IMR-90 (cell line): Measurements from ENCODE around the gene BRPF3.

Experiments
- BHLHE40 ChIP-seq: fragments of 150-350 bp; IDR thresholded peaks from 2 replicates; pipeline ENCODE4 v1.6.1; 2016; ENCODE audit warnings: mild to moderate bottlenecking, low read depth, low read length
- CEBPB ChIP-seq: IDR thresholded peaks from 2 replicates; pipeline ENCODE4 v1.6.1; 2012; ENCODE audit warnings: low read depth, low read length, improper control_type of control experiment
- FOS ChIP-seq: fragments of 150-350 bp; IDR thresholded peaks from 2 replicates; pipeline ENCODE4 v1.6.1; 2016; ENCODE audit warnings: low read depth, low read length
- MAFK ChIP-seq: IDR thresholded peaks from 2 replicates; pipeline ENCODE4 v1.6.1; 2012; ENCODE audit warnings: low read depth, low read length, improper control_type of control experiment
- MAZ ChIP-seq: IDR thresholded peaks from 2 replicates; pipeline ENCODE4 v1.6.1; 2012; ENCODE audit warnings: low read depth, mild to moderate bottlenecking, low read length, improper control_type of control experiment, moderate library complexity, borderline replicate concordance
- NFE2L2 ChIP-seq: fragments of 150-350 bp; IDR thresholded peaks from 2 replicates; pipeline ENCODE4 v1.6.1; 2016; ENCODE audit warnings: low read depth, mild to moderate bottlenecking, low read length
- POLR2A ChIP-seq: IDR thresholded peaks from 2 replicates; pipeline ENCODE4 v1.6.1; 2012; ENCODE audit warnings: mild to moderate bottlenecking, low read depth, low read length
- RAD21 ChIP-seq: IDR thresholded peaks from 2 replicates; pipeline ENCODE4 v1.6.1; 2012; ENCODE audit warnings: low read length, improper control_type of control experiment
- RFX5 ChIP-seq: IDR thresholded peaks from 2 replicates; pipeline ENCODE4 v1.8.0; 2012; ENCODE audit warnings: low read depth, mild to moderate bottlenecking, low read length, moderate library complexity
- SMC3 ChIP-seq: fragments of 150-350 bp; IDR thresholded peaks from 2 replicates; pipeline ENCODE4 v1.6.1; 2016; ENCODE audit warnings: low read depth, mild to moderate bottlenecking, antibody characterized with exemption, low read length, moderate library complexity
- USF2 ChIP-seq: fragments of 150-350 bp; IDR thresholded peaks from 2 replicates; pipeline ENCODE4 v1.6.1; 2017; ENCODE audit warnings: mild to moderate bottlenecking, antibody characterized with exemption, low read length, low read depth
- TF ChIP-seq, protein P1 (sequence below): conservative IDR thresholded peaks from 2 replicates; pipeline ENCODE4 v1.5.1; 2012; ENCODE audit warnings: mild to moderate bottlenecking, low read depth, low read length, improper control_type of control experiment

- TF ChIP-seq, protein P1, sequence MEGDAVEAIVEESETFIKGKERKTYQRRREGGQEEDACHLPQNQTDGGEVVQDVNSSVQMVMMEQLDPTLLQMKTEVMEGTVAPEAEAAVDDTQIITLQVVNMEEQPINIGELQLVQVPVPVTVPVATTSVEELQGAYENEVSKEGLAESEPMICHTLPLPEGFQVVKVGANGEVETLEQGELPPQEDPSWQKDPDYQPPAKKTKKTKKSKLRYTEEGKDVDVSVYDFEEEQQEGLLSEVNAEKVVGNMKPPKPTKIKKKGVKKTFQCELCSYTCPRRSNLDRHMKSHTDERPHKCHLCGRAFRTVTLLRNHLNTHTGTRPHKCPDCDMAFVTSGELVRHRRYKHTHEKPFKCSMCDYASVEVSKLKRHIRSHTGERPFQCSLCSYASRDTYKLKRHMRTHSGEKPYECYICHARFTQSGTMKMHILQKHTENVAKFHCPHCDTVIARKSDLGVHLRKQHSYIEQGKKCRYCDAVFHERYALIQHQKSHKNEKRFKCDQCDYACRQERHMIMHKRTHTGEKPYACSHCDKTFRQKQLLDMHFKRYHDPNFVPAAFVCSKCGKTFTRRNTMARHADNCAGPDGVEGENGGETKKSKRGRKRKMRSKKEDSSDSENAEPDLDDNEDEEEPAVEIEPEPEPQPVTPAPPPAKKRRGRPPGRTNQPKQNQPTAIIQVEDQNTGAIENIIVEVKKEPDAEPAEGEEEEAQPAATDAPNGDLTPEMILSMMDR, result no peak
- TF ChIP-seq CEBPB (no peak), SMC3 (no peak), POLR2A (no peak), USF2 (no peak), NFE2L2 (no peak), MAFK (no peak), BHLHE40 (no peak), RFX5 (no peak), RAD21 (no peak), FOS (no peak), MAZ (no peak)
Observed at GRCh38 chr6:36280983-36281382, 84.4 kb downstream of the BRPF3 start.
